Measurements from ENCODE around the gene KDM6B.

DNA sequence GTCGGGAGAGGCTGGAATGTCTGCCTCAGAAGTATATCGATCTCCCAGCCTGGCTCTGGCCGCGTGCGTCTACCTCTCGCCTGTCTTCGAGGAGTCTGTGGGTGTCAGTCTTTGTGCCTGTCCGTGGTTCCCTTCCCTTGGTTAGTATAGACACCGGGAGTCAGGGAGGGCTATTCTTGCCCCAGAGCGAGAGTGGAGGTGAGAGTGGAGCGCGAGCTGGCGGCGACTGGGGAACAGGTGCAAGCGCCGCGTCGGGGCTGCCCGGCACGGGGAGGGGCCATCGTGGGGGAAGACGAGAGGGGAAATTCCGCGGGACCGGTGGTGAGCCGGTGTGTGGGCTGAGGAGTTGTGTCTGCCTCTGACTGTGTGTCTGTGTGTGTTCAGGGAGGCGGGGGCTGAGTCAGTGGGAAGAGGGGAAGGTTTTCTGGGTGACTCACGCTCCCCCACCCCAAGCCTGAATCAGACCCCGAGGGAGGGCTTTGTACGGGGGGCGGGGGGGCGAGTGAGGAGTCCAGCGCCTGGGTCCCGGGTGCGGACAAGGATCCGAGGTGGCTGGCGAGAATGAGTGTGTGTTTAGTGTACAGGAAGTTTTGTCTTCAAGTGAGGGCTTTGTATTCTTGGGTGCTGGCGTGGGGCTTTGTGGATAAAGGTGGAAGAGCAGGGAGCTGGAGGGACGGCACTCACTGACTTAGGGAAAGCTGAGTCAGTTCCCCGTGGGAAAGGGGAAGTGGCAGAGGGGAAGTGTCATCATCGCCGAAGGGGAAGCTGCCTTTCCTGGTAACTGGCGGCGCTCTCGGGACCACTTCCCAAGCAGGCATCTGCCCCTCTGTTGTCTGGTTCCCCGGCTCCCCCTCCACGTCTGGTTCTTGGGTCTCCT lies 8.6 kb downstream of the KDM6B start:
- TF ChIP-seq, protein P1, sequence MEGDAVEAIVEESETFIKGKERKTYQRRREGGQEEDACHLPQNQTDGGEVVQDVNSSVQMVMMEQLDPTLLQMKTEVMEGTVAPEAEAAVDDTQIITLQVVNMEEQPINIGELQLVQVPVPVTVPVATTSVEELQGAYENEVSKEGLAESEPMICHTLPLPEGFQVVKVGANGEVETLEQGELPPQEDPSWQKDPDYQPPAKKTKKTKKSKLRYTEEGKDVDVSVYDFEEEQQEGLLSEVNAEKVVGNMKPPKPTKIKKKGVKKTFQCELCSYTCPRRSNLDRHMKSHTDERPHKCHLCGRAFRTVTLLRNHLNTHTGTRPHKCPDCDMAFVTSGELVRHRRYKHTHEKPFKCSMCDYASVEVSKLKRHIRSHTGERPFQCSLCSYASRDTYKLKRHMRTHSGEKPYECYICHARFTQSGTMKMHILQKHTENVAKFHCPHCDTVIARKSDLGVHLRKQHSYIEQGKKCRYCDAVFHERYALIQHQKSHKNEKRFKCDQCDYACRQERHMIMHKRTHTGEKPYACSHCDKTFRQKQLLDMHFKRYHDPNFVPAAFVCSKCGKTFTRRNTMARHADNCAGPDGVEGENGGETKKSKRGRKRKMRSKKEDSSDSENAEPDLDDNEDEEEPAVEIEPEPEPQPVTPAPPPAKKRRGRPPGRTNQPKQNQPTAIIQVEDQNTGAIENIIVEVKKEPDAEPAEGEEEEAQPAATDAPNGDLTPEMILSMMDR (tag by site-specific recombination; IDR thresholded peaks at IDR 0.05): no peak; the same call in 1 of the 2 replicates
- TF ChIP-seq BCL11B (tag by site-specific recombination; IDR thresholded peaks at IDR 0.05; ENCODE audit: low read depth): peak; percentile 57
